Right atrium auricular region (tissue), 2 donors: ENCODE results near the gene EXOC4. TPM values are rescaled to one million over a fixed set of nuclear protein-coding genes. Genes with fewer than 3 reads are reported as not detected.
"Not testable (repeated sequence)": the region's sequence is repeated elsewhere in the genome, so short reads cannot be mapped to it uniquely, and the experiment has no call there.

Experiments used
- DNase-seq: peaks from one replicate; pipeline ENCODE4 v3.0.0-alpha.2; 2019; ENCODE audit warnings: low spot score
- H3K27ac ChIP-seq, 2 donors: fragments of 200-600 bp; sonication (generic); 1 replicate in 1 of 2; 2 replicates in 1 of 2; pipeline ENCODE4 v1.5.1; 2016 to 2019
- H3K27me3 ChIP-seq, 2 donors: fragments of 200-600 bp; sonication (generic); one replicate each; pipeline versions ENCODE4 v1.5.1 to v1.6.0; 2017 to 2019
- H3K36me3 ChIP-seq: fragments of 200-600 bp; sonication (generic); one replicate; pipeline ENCODE4 v1.5.1; 2016
- H3K4me1 ChIP-seq, 2 donors: fragments of 200-600 bp; sonication (generic); one replicate each; pipeline versions ENCODE4 v1.5.1 to v1.6.0; 2017 to 2019
- H3K4me3 ChIP-seq, 2 donors: fragments of 200-600 bp; sonication (generic); 1 replicate in 1 of 2; 2 replicates in 1 of 2; pipeline ENCODE4 v1.5.1; 2017 to 2019; ENCODE audit warnings: mild to moderate bottlenecking in 1 of 2, moderate library complexity in 1 of 2
- H3K9me3 ChIP-seq, 2 donors: fragments of 200-600 bp; sonication (generic); one replicate each; pipeline ENCODE4 v1.5.1; 2019
- CTCF ChIP-seq, 2 donors: fragments of 200-600 bp; sonication (generic); IDR thresholded peaks; one replicate each; pipeline ENCODE4 v1.5.1; 2019; ENCODE audit warnings: antibody characterized with exemption in 2 of 2
- total RNA-seq, 2 donors: library from RNA; depleted of rRNA; stranded (reverse); fragments of >200 nt; gene quantifications; one replicate each; pipeline ENCODE4 v1.1.0, GENCODE V29; 2016

Gene EXOC4
- total RNA-seq, 2 donors from 2014 or later: 24.7 to 30.6 TPM

- no peak for DNase-seq
- no peak for TF ChIP-seq CTCF (IDR thresholded peaks at IDR 0.05)
- Histone ChIP-seq H3K9me3 (peaks cover 0 to 16% of the 10 kb centered on the region in 2 donors), H3K27me3 (no peaks in the 10 kb centered on the region), H3K4me3 (no peak overlapping the region), H3K27ac (no peak overlapping the region), H3K36me3 (peaks cover 10% of the 10 kb centered on the region), H3K4me1 (no peaks in the 10 kb centered on the region)
Observed at GRCh38 chr7:133319842-133320241, 67.0 kb downstream of the EXOC4 start.

GRCh38 chr7:133320891-133321290 is 68.0 kb downstream of the EXOC4 start:
- H3K27me3 ChIP-seq: no peaks in the 10 kb centered on the region
- H3K4me3 ChIP-seq: no peak overlapping the region
- DNase-seq: no peak
- peaks cover 10% of the 10 kb centered on the region for H3K36me3 ChIP-seq
- no peak for TF ChIP-seq CTCF (IDR thresholded peaks at IDR 0.05)
- peaks cover 0 to 16% of the 10 kb centered on the region in 2 donors for H3K9me3 ChIP-seq
- no peak overlapping the region for H3K27ac ChIP-seq
- no peaks in the 10 kb centered on the region for H3K4me1 ChIP-seq

- not testable (repeated sequence) for H3K4me1 ChIP-seq, H3K4me3 ChIP-seq
Observed at GRCh38 chr7:133321366-133321765, 68.5 kb downstream of the EXOC4 start.

GRCh38 chr7:133326745-133327144 is 73.9 kb downstream of the EXOC4 start:
- DNase-seq, H3K27ac ChIP-seq, H3K4me1 ChIP-seq, H3K36me3 ChIP-seq, H3K4me3 ChIP-seq, H3K9me3 ChIP-seq, H3K27me3 ChIP-seq: not testable (repeated sequence)

More at GRCh38 chr7:133321366-133321765, 68.5 kb downstream of the EXOC4 start:
- H3K27me3 ChIP-seq, H3K27ac ChIP-seq, DNase-seq: not testable (repeated sequence)
- H3K9me3 ChIP-seq: peaks cover 0 to 16% of the 10 kb centered on the region in 2 donors
- H3K36me3 ChIP-seq: peaks cover 10% of the 10 kb centered on the region

GRCh38 chr7:133328021-133328420 is 75.1 kb downstream of the EXOC4 start:
- H3K4me1 ChIP-seq, H3K27ac ChIP-seq, H3K4me3 ChIP-seq, H3K9me3 ChIP-seq, H3K36me3 ChIP-seq, DNase-seq, H3K27me3 ChIP-seq: not testable (repeated sequence)

- H3K4me1 ChIP-seq: no peaks in the 10 kb centered on the region
- TF ChIP-seq CTCF (IDR thresholded peaks at IDR 0.05): no peak
- H3K36me3 ChIP-seq: no peaks in the 10 kb centered on the region
- no peak overlapping the region for H3K27ac ChIP-seq
- no peaks in the 10 kb centered on the region for H3K9me3 ChIP-seq
- no peak overlapping the region for H3K4me3 ChIP-seq
- H3K27me3 ChIP-seq: no peaks in the 10 kb centered on the region
- DNase-seq: no peak
Observed at GRCh38 chr7:133330085-133330484, 77.2 kb downstream of the EXOC4 start.

GRCh38 chr7:133331861-133332260 is 79.0 kb downstream of the EXOC4 start:
- H3K27me3 ChIP-seq: no peaks in the 10 kb centered on the region
- H3K4me3 ChIP-seq: no peak overlapping the region
- no peaks in the 10 kb centered on the region for H3K36me3 ChIP-seq
- no peaks in the 10 kb centered on the region for H3K4me1 ChIP-seq
- no peak for TF ChIP-seq CTCF (IDR thresholded peaks at IDR 0.05)
- no peaks in the 10 kb centered on the region for H3K9me3 ChIP-seq
- H3K27ac ChIP-seq: no peak overlapping the region
- DNase-seq: no peak
